Naive thymus-derived CD8-positive, alpha-beta T cell (primary cell): ENCODE measurements around the gene SLC34A3. TPM values are rescaled to one million over a fixed set of nuclear protein-coding genes. Genes with fewer than 3 reads are reported as not detected.

Experiments used
- ATAC-seq, 2 donors: fragments of 150-1000 bp; cut with Tn5 transposase in 1 of 2; sonication (Bioruptor Pico), chemical (Tn5 transposase) in 1 of 2; 1 replicate in 1 of 2; 2 replicates in 1 of 2; pipeline ENCODE4 v1.10.0; 2021; ENCODE audit warnings: mild to moderate bottlenecking in 2 of 2, moderate library complexity in 2 of 2
- POLR2A ChIA-PET: fragments of 350-600 bp; sonication (Branson Sonifier 250); formaldehyde crosslinking; loops from one replicate; lab custom pipeline; 2021; ENCODE audit warnings: antibody characterized with exemption; lab: Charles Lee
- DNase-seq, 10 donors: peaks; one replicate each; pipeline versions ENCODE4 v3.0.0 to v3.0.0-alpha.2; 2020 to 2022
- H3K27ac Mint-ChIP-seq, 10 donors: one replicate each; pipeline ENCODE4 v1.8.0; 2020 to 2022; ENCODE audit warnings: mild to moderate bottlenecking in 10 of 10, mixed read lengths in 10 of 10, moderate library complexity in 4 of 10, inconsistent platforms in 1 of 10
- H3K27me3 Mint-ChIP-seq, 5 donors: one replicate each; pipeline ENCODE4 v1.8.0; 2021 to 2022; ENCODE audit warnings: mixed read lengths in 5 of 5
- H3K36me3 Mint-ChIP-seq, 3 donors: one replicate each; pipeline ENCODE4 v1.8.0; 2020 to 2022; ENCODE audit warnings: mixed read lengths in 3 of 3, mild to moderate bottlenecking in 2 of 3, inconsistent platforms in 1 of 3
- H3K4me1 Mint-ChIP-seq, 4 donors: one replicate each; pipeline ENCODE4 v1.8.0; 2021 to 2022; ENCODE audit warnings: mixed read lengths in 4 of 4
- H3K4me3 Mint-ChIP-seq, 10 donors: one replicate each; pipeline ENCODE4 v1.8.0; 2020 to 2022; ENCODE audit warnings: mild to moderate bottlenecking in 10 of 10, mixed read lengths in 10 of 10, moderate library complexity in 6 of 10, inconsistent platforms in 1 of 10
- H3K9me3 Mint-ChIP-seq, 9 donors: one replicate each; pipeline ENCODE4 v1.8.0; 2020 to 2022; ENCODE audit warnings: mixed read lengths in 9 of 9, mild to moderate bottlenecking in 3 of 9, inconsistent platforms in 1 of 9, moderate library complexity in 1 of 9
- polyA plus RNA-seq, 3 donors: library from polyadenylated mRNA; unstranded; fragments of 300-500 nt; fragmentation: Illumina TruSeq; gene quantifications; one replicate each; pipeline ENCODE4 v1.2.3, GENCODE V29; 2021
- total RNA-seq, 8 experiments: library from RNA in 2 of 8; stranded (reverse) in 2 of 8; gene quantifications; one replicate each; pipeline ENCODE4 v1.2.3 and lab custom pipeline; 2021 to 2026

SLC34A3 gene
- total RNA-seq = not detected
- polyA plus RNA-seq = not detected
- 0 to 0.07 (median 0) reads per million in 6 experiments for total RNA-seq (lab: John Stamatoyannopoulos, UW)

DNA sequence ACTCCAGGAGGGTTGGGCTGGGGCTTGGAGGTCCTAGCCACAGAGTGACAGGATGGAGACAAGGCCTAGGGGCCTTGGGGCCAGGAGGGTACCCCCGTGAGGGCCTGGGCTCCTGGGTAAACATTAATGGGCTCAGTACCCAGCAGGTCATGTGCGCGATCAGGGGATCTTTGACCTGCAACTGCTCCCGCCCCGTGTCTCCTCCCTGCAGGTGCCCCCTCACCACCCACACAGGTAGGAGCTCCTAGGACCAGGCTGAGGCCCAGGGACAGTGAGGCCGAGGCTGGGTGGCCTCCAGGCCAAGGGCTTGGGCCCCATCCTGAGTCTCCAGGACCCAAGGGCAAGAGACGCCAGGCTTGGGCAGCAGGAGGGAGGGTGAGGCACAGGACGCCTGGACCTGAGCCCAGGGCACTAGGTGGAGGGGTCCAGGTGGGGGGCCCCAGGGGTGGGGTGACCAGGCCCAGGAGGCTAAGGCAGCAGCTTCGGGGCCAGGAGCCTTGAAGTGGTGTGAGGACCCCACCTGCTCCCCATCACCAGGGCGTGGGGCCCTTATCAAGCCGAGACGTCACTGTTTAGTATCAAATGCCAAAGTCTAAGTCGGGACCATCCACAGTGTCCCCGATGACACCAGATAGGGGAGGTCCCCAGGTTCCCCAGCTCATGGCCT lies at the start of gene SLC34A3:
SLC34A3 (plus strand) TSS at position 197 of the 667 bp plus-strand sequence. CDS start 802 bp downstream, outside the sequence.
- Mint-ChIP-seq H3K27ac (no peak within 1 kb of the TSS), H3K9me3 (no peaks in the 10 kb centered on the region), H3K4me3 (no peak within 1 kb of the TSS), H3K27me3 (peaks cover 2 to 28% (median 4%) of the 10 kb centered on the region in 5 donors), H3K36me3 (peaks cover 0 to 2% (median 1%) of the 10 kb centered on the region in 3 donors), H3K4me1 (peaks cover 5 to 11% (median 7%) of the 10 kb centered on the region in 4 donors)
- no peak for DNase-seq
- ATAC-seq = no peak
- POLR2A ChIA-PET = interaction anchor here (0.5 to 3.0 kb wide), 2 partner anchors 9 to 98 kb away, joined by 3 to 8 read pairs; partner anchors contain the start of gene TUBB4B

DNA sequence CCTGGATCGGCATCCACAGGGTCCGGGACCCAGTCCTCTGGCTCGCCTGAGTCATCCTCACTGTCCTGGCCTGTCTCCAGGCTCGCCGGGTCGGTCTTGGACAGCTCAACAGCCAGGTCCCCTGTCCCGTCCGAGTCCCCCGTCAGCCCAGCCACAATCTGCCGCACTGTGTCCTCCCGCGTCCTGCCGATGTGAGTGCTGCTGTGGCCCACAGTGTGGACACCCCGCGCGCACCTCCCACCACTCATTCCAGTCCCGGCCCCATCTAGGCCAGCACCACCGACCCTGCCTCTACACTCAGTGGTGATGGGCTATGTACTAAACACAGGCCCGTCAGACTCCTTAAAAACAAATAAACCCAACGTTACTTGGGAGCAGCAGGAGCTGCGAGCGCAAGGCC lies 49.0 kb upstream of the SLC34A3 start:
- DNase-seq = no peak
- POLR2A ChIA-PET = interaction anchor here (0.6 kb wide), 1 partner anchor 49 kb away, joined by 6 read pairs; no protein-coding TSS in a partner anchor
- Mint-ChIP-seq H3K27ac (no peak overlapping the region), H3K4me3 (peak overlapping the region in 1 of 10 donors; percentile 4), H3K4me1 (peaks cover 4 to 20% (median 10%) of the 10 kb centered on the region in 4 donors), H3K9me3 (no peaks in the 10 kb centered on the region), H3K27me3 (no peaks in the 10 kb centered on the region), H3K36me3 (peaks cover 0 to 45% (median 14%) of the 10 kb centered on the region in 3 donors)
- no peak for ATAC-seq

DNA sequence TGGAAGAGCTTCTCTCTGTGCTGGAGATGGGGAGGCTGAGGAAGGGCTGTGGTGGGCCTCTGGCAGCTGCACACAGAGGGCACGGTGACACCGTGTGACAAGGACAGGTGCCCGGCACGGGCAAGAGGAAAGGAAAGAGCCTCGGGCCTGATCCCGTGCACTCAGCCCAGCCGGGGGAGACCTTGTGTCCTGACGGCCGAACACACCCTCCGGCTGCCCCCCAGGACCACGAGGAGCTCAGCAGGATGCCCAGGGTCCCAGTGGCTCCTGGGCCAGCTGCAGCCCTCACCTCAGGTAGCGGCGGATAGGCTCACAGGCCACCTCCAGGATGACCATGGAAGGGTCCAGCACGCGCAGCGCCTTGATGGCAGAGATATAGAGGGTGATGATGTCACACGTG lies 47.9 kb upstream of the SLC34A3 start:
- Mint-ChIP-seq H3K27ac (no peak overlapping the region), H3K9me3 (no peaks in the 10 kb centered on the region), H3K4me3 (peak overlapping the region in 1 of 10 donors; percentile 71), H3K4me1 (peaks cover 4 to 31% (median 19%) of the 10 kb centered on the region in 4 donors), H3K36me3 (peaks cover 0 to 40% (median 16%) of the 10 kb centered on the region in 3 donors), H3K27me3 (no peaks in the 10 kb centered on the region)
- ATAC-seq (no peak), DNase-seq (no peak)
- POLR2A ChIA-PET = interaction anchor here (1.0 to 1.2 kb wide), 2 partner anchors 40 to 58 kb away, joined by 3 to 5 read pairs; partner anchors contain the start of gene TUBB4B

DNA sequence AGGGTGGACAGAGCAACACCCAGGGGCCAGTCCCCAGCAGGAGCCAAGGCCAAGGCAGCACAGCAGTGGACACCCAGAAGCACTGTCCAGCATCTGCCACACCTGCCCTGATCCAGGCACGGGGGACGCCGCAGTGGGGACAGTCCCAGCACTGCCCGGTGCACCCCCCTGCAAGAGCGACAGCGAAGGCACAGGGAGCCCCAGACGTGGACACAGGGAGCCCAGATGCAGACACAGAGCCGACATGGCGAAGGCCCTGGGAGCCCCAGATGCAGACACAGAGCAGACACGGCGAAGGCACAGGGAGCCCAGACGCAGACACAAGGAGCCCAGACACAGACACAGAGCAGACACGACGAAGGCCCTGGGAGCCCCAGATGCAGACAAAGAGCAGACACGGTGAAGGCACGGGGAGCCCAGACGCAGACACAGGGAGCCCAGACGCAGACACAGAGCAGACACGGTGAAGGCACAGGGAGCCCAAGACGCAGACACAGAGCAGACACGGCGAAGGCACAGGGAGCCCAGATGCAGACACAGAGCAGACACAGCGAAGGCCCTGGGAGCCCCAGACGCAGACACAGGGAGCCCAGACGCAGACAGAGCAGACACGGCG lies 46.6 kb upstream of the SLC34A3 start:
- ATAC-seq = no peak
- no peak overlapping the region for H3K27ac Mint-ChIP-seq
- peak overlapping the region in 4 of 10 donors; percentile 21 to 43 (median 42) for H3K4me3 Mint-ChIP-seq
- no peaks in the 10 kb centered on the region for H3K27me3 Mint-ChIP-seq
- H3K36me3 Mint-ChIP-seq = peaks cover 0 to 36% (median 16%) of the 10 kb centered on the region in 3 donors
- no peaks in the 10 kb centered on the region for H3K9me3 Mint-ChIP-seq
- DNase-seq = no peak
- POLR2A ChIA-PET = interaction anchor here (0.6 kb wide), 1 partner anchor 17 kb away, joined by 5 read pairs; the partner anchor contains the start of gene TPRN
- H3K4me1 Mint-ChIP-seq = peaks cover 6 to 35% (median 25%) of the 10 kb centered on the region in 4 donors

DNA sequence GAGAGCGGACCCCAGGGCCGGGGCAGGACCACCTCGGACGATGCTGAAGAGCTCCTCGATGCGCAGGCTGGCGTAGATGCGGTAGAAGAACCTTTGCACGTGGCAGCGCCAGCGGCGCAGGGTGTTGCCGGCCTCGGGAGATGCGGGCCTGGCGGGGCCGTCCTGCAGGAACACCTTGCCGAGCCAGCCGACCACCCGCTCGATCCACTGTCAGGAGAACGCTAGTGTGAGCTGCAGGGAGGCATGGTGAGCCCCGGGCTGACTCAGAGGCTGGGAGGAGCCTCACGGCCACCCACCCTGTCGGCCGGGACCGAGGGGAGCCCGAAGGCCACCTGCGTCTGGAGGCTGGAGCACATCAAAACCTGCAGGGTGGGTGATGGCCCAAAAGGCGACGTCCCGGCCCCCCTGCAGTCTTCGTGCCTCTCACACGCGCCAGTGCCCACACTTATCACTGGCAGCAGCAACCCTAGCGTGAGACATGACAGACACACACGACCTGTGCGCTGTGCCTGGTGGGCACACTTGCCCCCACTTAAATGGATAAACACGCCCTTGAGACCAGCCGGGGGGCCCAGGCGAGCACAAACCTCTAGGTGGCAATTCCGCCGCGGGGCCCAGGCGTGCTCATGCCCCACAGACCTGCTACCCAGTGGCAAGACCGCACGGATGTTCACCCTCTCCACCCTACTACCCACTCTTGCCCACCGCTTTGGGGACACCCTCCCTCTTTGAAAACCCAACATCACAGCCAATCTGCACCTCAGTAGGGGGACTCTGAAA lies 45.6 kb upstream of the SLC34A3 start:
- Mint-ChIP-seq H3K4me1 (peaks cover 5 to 44% (median 32%) of the 10 kb centered on the region in 4 donors), H3K9me3 (no peaks in the 10 kb centered on the region), H3K27me3 (no peaks in the 10 kb centered on the region), H3K27ac (peak overlapping the region in 1 of 10 donors; percentile 52), H3K36me3 (peaks cover 0 to 29% (median 14%) of the 10 kb centered on the region in 3 donors), H3K4me3 (peak overlapping the region in 1 of 10 donors; percentile 48)
- DNase-seq (no peak), ATAC-seq (no peak)
- POLR2A ChIA-PET = interaction anchor here (0.7 to 1.4 kb wide), 2 partner anchors 10 to 55 kb away, joined by 3 read pairs; no protein-coding TSS in a partner anchor

DNA sequence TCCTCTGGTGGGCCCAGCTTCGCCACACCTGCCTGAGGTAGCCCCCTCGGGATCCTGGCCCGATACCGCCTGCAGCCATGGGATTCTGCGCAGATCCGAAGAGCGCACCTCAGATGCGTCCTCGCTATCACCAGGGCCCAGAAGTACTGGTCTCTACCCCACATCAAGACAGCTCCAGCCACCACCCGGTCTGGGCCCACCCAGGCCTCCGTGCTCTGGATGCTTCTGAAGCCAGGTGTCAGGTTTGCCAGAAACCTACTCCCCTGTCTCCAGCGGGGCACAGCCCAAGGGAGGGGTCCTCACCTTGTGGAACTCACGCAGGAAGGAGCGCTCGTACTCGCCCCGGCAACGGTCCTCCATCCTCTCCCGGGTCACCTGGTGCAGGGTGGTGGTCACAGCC lies 44.8 kb upstream of the SLC34A3 start:
- Mint-ChIP-seq H3K27me3 (no peaks in the 10 kb centered on the region), H3K4me1 (peaks cover 8 to 49% (median 39%) of the 10 kb centered on the region in 4 donors), H3K36me3 (peaks cover 0 to 32% (median 13%) of the 10 kb centered on the region in 3 donors), H3K27ac (no peak overlapping the region), H3K9me3 (no peaks in the 10 kb centered on the region), H3K4me3 (peak overlapping the region in 4 of 10 donors; percentile 19 to 95 (median 90))
- DNase-seq (no peak), ATAC-seq (no peak)
- POLR2A ChIA-PET = interaction anchor here (0.6 to 1.4 kb wide), 2 partner anchors 11 to 759 kb away, joined by 3 to 12 read pairs; no protein-coding TSS in a partner anchor

DNA sequence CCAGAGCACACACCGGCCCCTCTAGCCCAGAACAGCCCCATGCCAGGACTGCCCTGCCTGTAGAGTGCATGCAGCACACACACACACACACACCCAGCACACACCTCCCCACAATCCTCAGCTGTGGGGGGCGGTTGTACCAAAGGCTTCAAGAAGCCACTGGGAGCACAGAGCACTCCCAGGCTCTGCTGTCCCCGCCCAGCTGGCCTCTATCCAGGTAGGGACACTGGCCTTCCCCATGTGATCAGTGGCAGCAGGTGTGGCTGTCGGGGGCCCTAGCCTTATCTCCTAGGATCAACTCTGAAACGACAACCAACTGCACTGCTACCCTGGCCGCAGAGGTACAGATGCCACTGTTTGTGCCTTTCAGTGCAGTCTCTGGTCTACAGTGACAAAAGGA lies 44.3 kb upstream of the SLC34A3 start:
- H3K27ac Mint-ChIP-seq = peak overlapping the region in 4 of 10 donors; percentile 47 to 96 (median 64)
- peaks cover 8 to 50% (median 41%) of the 10 kb centered on the region in 4 donors for H3K4me1 Mint-ChIP-seq
- no peaks in the 10 kb centered on the region for H3K27me3 Mint-ChIP-seq
- H3K36me3 Mint-ChIP-seq = peaks cover 0 to 32% (median 13%) of the 10 kb centered on the region in 3 donors
- DNase-seq (no peak), ATAC-seq (no peak)
- H3K4me3 Mint-ChIP-seq = peak overlapping the region; percentile 30 to 95 (median 88)
- H3K9me3 Mint-ChIP-seq = no peaks in the 10 kb centered on the region
- POLR2A ChIA-PET = interaction anchor here (0.6 to 8.1 kb wide), 5 partner anchors 12 to 759 kb away, joined by 3 to 135 read pairs (median 12); partner anchors contain the start of genes CYSRT1, NDOR1, RNF208 and RNF224

DNA sequence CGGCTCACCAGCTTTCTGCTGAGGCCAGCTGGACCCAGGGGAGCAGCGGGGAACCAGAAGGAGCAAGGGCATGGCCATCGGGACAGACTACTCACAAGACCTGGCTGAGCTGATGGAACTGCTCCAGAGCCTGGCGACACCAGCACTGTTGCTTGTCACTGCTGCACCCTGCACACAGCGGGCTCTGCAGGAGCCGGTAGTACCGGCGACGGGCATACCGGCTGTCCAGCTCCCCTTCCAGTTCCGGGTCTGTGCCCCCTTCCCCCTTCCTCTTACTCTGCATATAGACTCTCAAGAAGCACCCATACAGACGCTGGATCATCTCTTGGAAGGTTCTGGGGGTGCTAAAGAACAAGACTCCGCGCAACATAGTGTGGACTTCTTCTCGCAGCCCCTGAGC lies 43.3 kb upstream of the SLC34A3 start:
- ATAC-seq = no peak
- H3K27me3 Mint-ChIP-seq = no peaks in the 10 kb centered on the region
- POLR2A ChIA-PET = interaction anchor here (0.5 to 8.1 kb wide), 17 partner anchors 9 to 431 kb away, joined by 3 to 135 read pairs (median 6); partner anchors contain the start of genes CYSRT1, MAN1B1, NDOR1 and RNF208
- no peaks in the 10 kb centered on the region for H3K9me3 Mint-ChIP-seq
- H3K4me3 Mint-ChIP-seq = peak overlapping the region; percentile 87 to 96 (median 91)
- DNase-seq = no peak
- peaks cover 8 to 50% (median 41%) of the 10 kb centered on the region in 4 donors for H3K4me1 Mint-ChIP-seq
- peaks cover 0 to 27% (median 9%) of the 10 kb centered on the region in 3 donors for H3K36me3 Mint-ChIP-seq
- peak overlapping the region; percentile 83 to 97 (median 93) for H3K27ac Mint-ChIP-seq

DNA sequence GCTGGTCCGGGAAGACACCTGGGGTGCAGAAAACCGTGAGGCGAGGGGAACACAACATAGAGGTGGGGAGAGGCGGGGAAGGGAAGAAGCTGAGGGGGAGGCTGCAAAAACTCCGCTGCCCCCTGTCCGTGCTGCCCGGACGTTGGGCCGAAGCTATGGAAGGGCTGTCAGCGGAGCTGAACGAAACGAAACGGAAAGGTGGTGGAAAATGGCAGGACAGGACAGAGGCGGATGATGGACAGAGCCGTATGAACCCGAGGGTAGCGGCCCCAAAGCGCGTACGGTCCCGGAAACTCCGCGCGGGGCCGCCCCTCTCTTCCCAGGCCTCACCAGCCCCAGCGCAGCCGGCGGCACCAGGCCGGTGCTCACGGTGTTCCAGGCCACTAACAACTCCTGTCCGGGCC lies 42.6 kb upstream of the SLC34A3 start:
- H3K36me3 Mint-ChIP-seq = peaks cover 0 to 21% (median 9%) of the 10 kb centered on the region in 3 donors
- H3K4me1 Mint-ChIP-seq = peaks cover 8 to 50% (median 41%) of the 10 kb centered on the region in 4 donors

DNA sequence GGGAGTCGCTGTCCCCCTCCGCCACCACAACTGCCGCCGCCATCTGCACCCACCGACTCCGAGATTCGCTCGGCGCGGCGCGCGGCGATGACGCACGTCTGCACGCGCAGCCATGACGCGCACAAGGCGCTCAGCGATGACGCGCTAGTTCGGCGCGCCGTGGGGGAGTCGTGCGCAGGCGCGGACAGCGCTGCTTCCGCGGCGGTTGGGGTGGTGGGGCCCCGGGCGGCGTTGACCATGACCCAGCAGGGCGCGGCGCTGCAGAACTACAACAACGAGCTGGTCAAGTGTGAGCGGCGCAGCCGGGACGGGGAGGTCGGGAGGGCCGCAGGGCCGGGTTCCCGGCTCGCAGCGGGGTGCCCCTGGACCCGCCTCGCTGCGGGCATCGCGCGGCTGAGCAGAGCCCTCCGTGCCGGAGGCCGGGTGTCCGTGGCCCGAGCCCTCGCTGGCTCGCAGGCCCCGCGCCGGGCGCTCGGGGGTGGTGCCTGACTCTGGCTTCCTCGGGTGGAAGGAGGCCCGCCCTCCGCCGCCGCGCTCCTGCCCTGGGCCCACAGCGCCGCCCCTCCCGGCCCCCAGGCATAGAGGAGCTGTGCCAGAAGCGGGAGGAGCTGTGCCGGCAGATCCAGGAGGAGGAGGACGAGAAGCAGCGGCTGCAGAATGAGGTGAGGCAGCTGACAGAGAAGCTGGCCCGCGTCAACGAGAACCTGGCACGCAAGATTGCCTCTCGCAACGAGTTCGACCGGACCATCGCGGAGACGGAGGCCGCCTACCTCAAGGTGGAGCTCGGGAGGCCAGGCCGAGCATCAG lies 42.0 kb upstream of the SLC34A3 start, which contains the start of the genes ANAPC2 and SSNA1:
ANAPC2 (minus strand) TSS at position 71 of the 807 bp plus-strand sequence; CDS start at position 43, 28 bp downstream.
SSNA1 (plus strand) TSS at position 187 of the 807 bp plus-strand sequence; CDS start at position 238, 51 bp downstream.
- Mint-ChIP-seq H3K4me3 (peak within 1 kb of the TSS; percentile 87 to 96 (median 92)), H3K4me1 (peaks cover 8 to 50% (median 41%) of the 10 kb centered on the region in 4 donors), H3K27me3 (no peaks in the 10 kb centered on the region), H3K9me3 (no peaks in the 10 kb centered on the region), H3K27ac (peak within 1 kb of the TSS; percentile 83 to 98 (median 94)), H3K36me3 (peaks cover 0 to 16% (median 4%) of the 10 kb centered on the region in 3 donors)
- DNase-seq = peak; percentile 83 to 95 (median 94)
- POLR2A ChIA-PET = interaction anchor here (0.8 to 8.1 kb wide), 22 partner anchors 13 to 286 kb away, joined by 3 to 135 read pairs (median 4); partner anchors contain the start of genes CYSRT1, LRRC26, MAN1B1 and NDOR1
- peak; percentile 79 for ATAC-seq

More for the DNA sequence above, 42.6 kb upstream of the SLC34A3 start:
- Mint-ChIP-seq H3K27ac (peak overlapping the region; percentile 83 to 97 (median 93)), H3K27me3 (no peaks in the 10 kb centered on the region), H3K9me3 (no peaks in the 10 kb centered on the region), H3K4me3 (peak overlapping the region; percentile 87 to 96 (median 91))
- POLR2A ChIA-PET = interaction anchor here (0.5 to 8.1 kb wide), 21 partner anchors 10 to 430 kb away, joined by 3 to 135 read pairs (median 5); partner anchors contain the start of genes CYSRT1, LRRC26, MAN1B1 and NDOR1
- DNase-seq (no peak), ATAC-seq (peak in 1 of 2 donors; percentile 21)
